ENCODE data around the gene SLC2A13.

SLC2A13 gene

DNA sequence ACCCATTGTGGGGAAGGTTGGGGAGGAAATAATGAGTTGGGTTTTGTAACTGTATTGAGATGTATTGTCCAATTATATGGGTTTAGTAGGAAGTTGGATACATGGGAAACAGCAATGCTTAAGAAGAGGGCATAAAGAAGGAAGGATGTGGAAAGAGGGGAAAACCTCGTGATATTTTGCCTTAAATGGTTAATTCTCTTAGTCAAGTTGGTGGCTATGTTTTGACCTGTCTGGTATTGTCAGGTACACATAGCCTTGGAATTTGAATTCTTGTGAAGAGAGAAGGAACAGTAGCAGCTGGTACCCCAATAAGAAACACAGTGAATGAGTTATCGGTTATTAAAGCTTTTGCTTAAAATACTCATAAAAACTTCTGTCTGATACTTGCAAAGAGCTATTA, 32.6 kb upstream of the SLC2A13 start:
- H3K36me3 ChIP-seq (ENCODE audit: control insufficient read depth, insufficient read depth, low read length): no peaks in the 10 kb centered on the region
- H3K27me3 ChIP-seq (ENCODE audit: control insufficient read depth, insufficient read depth, low read length, poor library complexity, severe bottlenecking): no peaks in the 10 kb centered on the region
- WGBS, 2 experiments: 88 to 95% methylated on average over 1 to 2 of the region's 2 CpGs
- no peak overlapping the region for H3K4me3 ChIP-seq (ENCODE audit: insufficient read depth, low read depth, low read length)
- H3K27ac ChIP-seq (ENCODE audit: insufficient read depth, low read depth, low read length, poor library complexity, severe bottlenecking): no peak overlapping the region
- no peaks in the 10 kb centered on the region for H3K4me1 ChIP-seq (ENCODE audit: control insufficient read depth, insufficient read depth, low read length)
- no peaks in the 10 kb centered on the region for H3K9me3 ChIP-seq (ENCODE audit: control insufficient read depth, low read length)

DNA sequence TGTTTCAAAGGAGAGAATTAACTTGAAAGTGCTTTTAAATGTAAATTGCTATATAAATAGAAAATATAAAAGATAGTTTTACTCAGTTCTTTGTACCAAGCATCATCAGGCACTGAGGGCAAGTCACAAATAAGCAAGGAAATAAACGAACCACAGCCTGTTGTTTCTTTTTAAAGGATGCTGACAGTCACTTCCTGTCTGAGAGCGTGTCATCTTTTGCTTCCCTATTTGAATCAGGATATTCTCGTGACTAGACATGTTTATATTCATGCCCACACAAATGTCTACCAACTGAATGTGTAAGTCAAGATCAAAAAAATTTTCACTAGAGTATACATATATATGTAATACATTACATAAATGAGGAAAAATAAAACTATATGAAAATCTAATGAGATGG, 31.4 kb upstream of the SLC2A13 start:
- Histone ChIP-seq H3K27me3 (ENCODE audit: control insufficient read depth, insufficient read depth, low read length, poor library complexity, severe bottlenecking) (no peaks in the 10 kb centered on the region), H3K4me1 (ENCODE audit: control insufficient read depth, insufficient read depth, low read length) (no peaks in the 10 kb centered on the region), H3K4me3 (ENCODE audit: insufficient read depth, low read depth, low read length) (no peak overlapping the region), H3K27ac (ENCODE audit: insufficient read depth, low read depth, low read length, poor library complexity, severe bottlenecking) (no peak overlapping the region), H3K9me3 (ENCODE audit: control insufficient read depth, low read length) (no peaks in the 10 kb centered on the region), H3K36me3 (ENCODE audit: control insufficient read depth, insufficient read depth, low read length) (no peaks in the 10 kb centered on the region)
- 87 to 96% methylated on average over 3 of the region's 3 CpGs for WGBS, 2 experiments

GRCh38 chr12:40127408-40127807, 21.5 kb upstream of the SLC2A13 start:
- Histone ChIP-seq H3K4me1 (ENCODE audit: control insufficient read depth, insufficient read depth, low read length) (no peaks in the 10 kb centered on the region), H3K4me3 (ENCODE audit: insufficient read depth, low read depth, low read length) (no peak overlapping the region), H3K9me3 (ENCODE audit: control insufficient read depth, low read length) (no peaks in the 10 kb centered on the region), H3K27me3 (ENCODE audit: control insufficient read depth, insufficient read depth, low read length, poor library complexity, severe bottlenecking) (no peaks in the 10 kb centered on the region), H3K36me3 (ENCODE audit: control insufficient read depth, insufficient read depth, low read length) (no peaks in the 10 kb centered on the region), H3K27ac (ENCODE audit: insufficient read depth, low read depth, low read length, poor library complexity, severe bottlenecking) (no peak overlapping the region)

- no peak overlapping the region for H3K4me3 ChIP-seq (ENCODE audit: insufficient read depth, low read depth, low read length)
- H3K36me3 ChIP-seq (ENCODE audit: control insufficient read depth, insufficient read depth, low read length): no peaks in the 10 kb centered on the region
- H3K9me3 ChIP-seq (ENCODE audit: control insufficient read depth, low read length): no peaks in the 10 kb centered on the region
- H3K4me1 ChIP-seq (ENCODE audit: control insufficient read depth, insufficient read depth, low read length): no peaks in the 10 kb centered on the region
- H3K27ac ChIP-seq (ENCODE audit: insufficient read depth, low read depth, low read length, poor library complexity, severe bottlenecking): no peak overlapping the region
- WGBS, 2 experiments: no CpG with 5 or more reads among the region's 1 CpG
- H3K27me3 ChIP-seq (ENCODE audit: control insufficient read depth, insufficient read depth, low read length, poor library complexity, severe bottlenecking): no peaks in the 10 kb centered on the region
Observed at GRCh38 chr12:40123496-40123895, 17.6 kb upstream of the SLC2A13 start.

GRCh38 chr12:40122842-40123241, 17.0 kb upstream of the SLC2A13 start:
- H3K4me3 ChIP-seq (ENCODE audit: insufficient read depth, low read depth, low read length): no peak overlapping the region
- H3K27ac ChIP-seq (ENCODE audit: insufficient read depth, low read depth, low read length, poor library complexity, severe bottlenecking): no peak overlapping the region
- no peaks in the 10 kb centered on the region for H3K27me3 ChIP-seq (ENCODE audit: control insufficient read depth, insufficient read depth, low read length, poor library complexity, severe bottlenecking)
- WGBS, 2 experiments: 94 to 100% methylated on average over 1 of the region's 1 CpG
- H3K4me1 ChIP-seq (ENCODE audit: control insufficient read depth, insufficient read depth, low read length): no peaks in the 10 kb centered on the region
- no peaks in the 10 kb centered on the region for H3K9me3 ChIP-seq (ENCODE audit: control insufficient read depth, low read length)
- H3K36me3 ChIP-seq (ENCODE audit: control insufficient read depth, insufficient read depth, low read length): no peaks in the 10 kb centered on the region

- H3K9me3 ChIP-seq (ENCODE audit: control insufficient read depth, low read length): no peaks in the 10 kb centered on the region
- H3K27ac ChIP-seq (ENCODE audit: insufficient read depth, low read depth, low read length, poor library complexity, severe bottlenecking): no peak overlapping the region
- H3K4me3 ChIP-seq (ENCODE audit: insufficient read depth, low read depth, low read length): no peak overlapping the region
- 98 to 100% methylated on average over 1 to 3 of the region's 3 CpGs for WGBS, 2 experiments
- H3K4me1 ChIP-seq (ENCODE audit: control insufficient read depth, insufficient read depth, low read length): no peaks in the 10 kb centered on the region
- no peaks in the 10 kb centered on the region for H3K36me3 ChIP-seq (ENCODE audit: control insufficient read depth, insufficient read depth, low read length)
- no peaks in the 10 kb centered on the region for H3K27me3 ChIP-seq (ENCODE audit: control insufficient read depth, insufficient read depth, low read length, poor library complexity, severe bottlenecking)
Observed at GRCh38 chr12:40117818-40118217, 11.9 kb upstream of the SLC2A13 start.

DNA sequence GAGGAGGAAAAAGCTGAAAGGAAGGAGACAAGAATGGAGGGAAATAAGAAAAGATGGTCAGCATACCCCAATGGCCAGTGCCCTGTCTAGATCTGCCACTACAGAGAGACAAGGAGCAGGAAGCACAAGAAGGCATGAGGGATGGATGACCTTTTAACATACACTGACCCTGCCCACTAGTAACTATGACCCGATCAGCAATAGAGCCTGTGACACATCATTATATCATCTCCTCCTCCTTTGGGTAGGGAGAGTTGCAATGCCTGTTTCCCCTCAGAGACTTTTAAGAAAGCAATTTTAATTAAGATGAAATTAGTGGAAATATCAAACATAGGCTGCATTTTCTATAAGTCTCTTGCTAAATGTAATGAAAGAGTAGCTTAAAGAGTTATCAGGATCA, 4.7 kb upstream of the SLC2A13 start:
- no peaks in the 10 kb centered on the region for H3K4me1 ChIP-seq (ENCODE audit: control insufficient read depth, insufficient read depth, low read length)
- no peaks in the 10 kb centered on the region for H3K9me3 ChIP-seq (ENCODE audit: control insufficient read depth, low read length)
- H3K27me3 ChIP-seq (ENCODE audit: control insufficient read depth, insufficient read depth, low read length, poor library complexity, severe bottlenecking): peaks cover 12% of the 10 kb centered on the region
- H3K27ac ChIP-seq (ENCODE audit: insufficient read depth, low read depth, low read length, poor library complexity, severe bottlenecking): no peak overlapping the region
- H3K4me3 ChIP-seq (ENCODE audit: insufficient read depth, low read depth, low read length): no peak overlapping the region
- WGBS, 2 experiments: 100% methylated on average over 1 of the region's 1 CpG; no CpG with 5 or more reads in 1 of the 2 experiments
- H3K36me3 ChIP-seq (ENCODE audit: control insufficient read depth, insufficient read depth, low read length): no peaks in the 10 kb centered on the region

DNA sequence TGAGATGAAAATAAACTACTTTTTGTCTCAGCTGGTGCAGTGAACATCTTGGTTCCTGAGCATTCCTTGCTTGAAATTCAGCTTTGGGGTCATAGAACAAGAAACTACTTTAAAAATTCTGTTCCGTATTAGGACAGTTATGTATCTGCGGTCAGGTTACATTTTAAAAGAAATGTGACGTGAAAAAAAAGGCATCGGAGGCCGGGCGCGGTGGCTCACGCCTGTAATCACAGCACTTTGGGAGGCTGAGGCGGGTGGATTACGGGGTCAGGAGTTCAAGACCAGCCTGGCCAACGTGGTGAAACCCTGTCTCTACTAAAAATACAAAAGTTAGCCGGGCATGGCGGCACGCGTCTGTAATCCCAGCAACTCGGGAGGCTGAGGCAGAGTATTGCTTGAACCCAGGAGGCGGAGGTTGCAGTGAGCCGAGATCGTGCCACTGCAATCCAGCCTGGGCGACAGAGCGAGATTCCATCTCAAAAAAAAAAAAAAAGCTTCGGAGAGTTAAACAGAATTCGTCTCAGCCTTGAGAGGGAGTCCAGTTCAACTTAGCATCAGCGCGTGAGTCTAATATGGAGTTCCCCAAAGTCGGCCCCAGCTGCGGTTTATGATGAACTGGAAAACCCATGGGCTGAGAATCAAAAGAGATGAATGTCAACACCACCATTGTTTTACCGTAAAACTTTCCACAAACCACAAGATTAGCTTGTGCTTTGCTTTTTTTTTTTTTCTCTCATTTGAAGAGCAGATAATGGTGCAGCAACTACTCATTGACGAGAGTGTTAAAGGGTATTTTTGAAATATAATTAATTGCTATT, 2.1 kb upstream of the SLC2A13 start:
- Histone ChIP-seq H3K27me3 (ENCODE audit: control insufficient read depth, insufficient read depth, low read length, poor library complexity, severe bottlenecking) (peaks cover 12% of the 10 kb centered on the region), H3K27ac (ENCODE audit: insufficient read depth, low read depth, low read length, poor library complexity, severe bottlenecking) (no peak overlapping the region), H3K4me1 (ENCODE audit: control insufficient read depth, insufficient read depth, low read length) (peaks cover 4% of the 10 kb centered on the region), H3K9me3 (ENCODE audit: control insufficient read depth, low read length) (no peaks in the 10 kb centered on the region), H3K4me3 (ENCODE audit: insufficient read depth, low read depth, low read length) (no peak overlapping the region), H3K36me3 (ENCODE audit: control insufficient read depth, insufficient read depth, low read length) (no peaks in the 10 kb centered on the region)
- WGBS, 2 experiments: 91 to 92% methylated on average over 29 of the region's 29 CpGs

DNA sequence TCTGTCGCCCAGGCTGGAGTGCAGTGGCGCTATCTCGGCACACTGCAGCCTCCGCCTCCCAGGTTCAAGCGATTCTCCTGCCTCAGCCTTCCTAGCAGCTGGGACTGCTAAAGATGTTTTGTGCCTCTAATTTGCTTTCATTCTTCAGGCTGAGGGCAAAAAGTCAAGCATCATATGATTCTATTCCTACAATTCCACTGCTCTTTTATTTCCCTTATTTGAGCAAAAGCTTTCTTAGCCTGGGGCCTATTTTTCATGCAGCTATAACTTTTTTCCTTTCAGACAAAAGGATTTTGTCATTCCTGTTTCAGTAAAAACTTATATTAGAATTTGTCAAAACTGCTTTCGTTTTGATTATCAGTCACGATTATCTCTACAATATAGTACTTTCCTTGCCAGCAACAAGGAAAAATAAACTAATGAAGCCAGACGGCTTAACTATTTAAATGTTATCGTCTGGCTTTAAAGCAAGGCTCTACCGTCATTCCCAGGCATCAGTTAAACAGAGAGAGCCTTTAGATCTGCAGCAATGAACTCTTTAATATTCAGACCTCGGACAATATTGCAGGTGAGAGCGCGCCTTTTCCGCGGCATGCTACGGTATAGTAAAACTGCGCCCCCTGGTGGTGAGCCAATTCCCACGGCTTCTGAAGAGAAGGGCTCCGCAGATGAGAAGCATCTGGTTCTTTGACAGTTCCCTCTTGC, 1.4 kb upstream of the SLC2A13 start:
- no peak overlapping the region for H3K4me3 ChIP-seq (ENCODE audit: insufficient read depth, low read depth, low read length)
- H3K36me3 ChIP-seq (ENCODE audit: control insufficient read depth, insufficient read depth, low read length): no peaks in the 10 kb centered on the region
- H3K27ac ChIP-seq (ENCODE audit: insufficient read depth, low read depth, low read length, poor library complexity, severe bottlenecking): no peak overlapping the region
- WGBS, 2 experiments: 40% methylated on average over 19 of the region's 19 CpGs
- no peaks in the 10 kb centered on the region for H3K9me3 ChIP-seq (ENCODE audit: control insufficient read depth, low read length)
- H3K4me1 ChIP-seq (ENCODE audit: control insufficient read depth, insufficient read depth, low read length): peaks cover 7% of the 10 kb centered on the region
- H3K27me3 ChIP-seq (ENCODE audit: control insufficient read depth, insufficient read depth, low read length, poor library complexity, severe bottlenecking): peaks cover 12% of the 10 kb centered on the region

- Histone ChIP-seq H3K9me3 (ENCODE audit: control insufficient read depth, low read length) (no peaks in the 10 kb centered on the region), H3K4me1 (ENCODE audit: control insufficient read depth, insufficient read depth, low read length) (peaks cover 7% of the 10 kb centered on the region), H3K4me3 (ENCODE audit: insufficient read depth, low read depth, low read length) (no peak overlapping the region), H3K27ac (ENCODE audit: insufficient read depth, low read depth, low read length, poor library complexity, severe bottlenecking) (no peak overlapping the region), H3K36me3 (ENCODE audit: control insufficient read depth, insufficient read depth, low read length) (no peaks in the 10 kb centered on the region), H3K27me3 (ENCODE audit: control insufficient read depth, insufficient read depth, low read length, poor library complexity, severe bottlenecking) (peaks cover 12% of the 10 kb centered on the region)
- WGBS, 2 experiments: 92 to 96% methylated on average over 5 to 6 of the region's 6 CpGs
Observed at GRCh38 chr12:40106655-40107054, 774 bp upstream of the SLC2A13 start.
